NCI-H1436 treated with DMSO at 0.1 percent for 48 hours (cell line): ENCODE results near the gene EPB41L1.

Experiments used
- DNase-seq: peaks from one replicate; lab custom pipeline; 2025; lab: John Stamatoyannopoulos, UW

Gene EPB41L1

DNA sequence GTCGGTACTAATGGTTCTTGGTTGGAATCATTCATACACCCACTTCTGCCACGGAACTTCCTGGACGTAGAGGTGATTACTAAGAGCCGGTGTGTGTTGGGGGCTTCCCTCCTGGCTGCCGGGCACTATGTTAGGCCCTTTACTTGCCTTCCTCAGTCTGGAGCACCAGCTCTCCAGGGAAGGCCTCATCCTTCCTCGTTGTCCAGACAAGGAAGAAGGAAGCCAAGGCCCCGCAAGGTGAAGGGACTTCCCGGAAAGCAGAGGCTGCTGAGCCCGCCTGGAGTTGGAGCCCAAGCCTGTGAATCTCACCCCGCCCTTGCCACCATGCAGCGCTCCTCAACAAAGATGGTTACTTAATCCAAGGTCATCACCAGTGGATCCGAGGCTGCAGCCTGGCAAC lies 107.9 kb downstream of the EPB41L1 start:
- DNase-seq = no peak

DNA sequence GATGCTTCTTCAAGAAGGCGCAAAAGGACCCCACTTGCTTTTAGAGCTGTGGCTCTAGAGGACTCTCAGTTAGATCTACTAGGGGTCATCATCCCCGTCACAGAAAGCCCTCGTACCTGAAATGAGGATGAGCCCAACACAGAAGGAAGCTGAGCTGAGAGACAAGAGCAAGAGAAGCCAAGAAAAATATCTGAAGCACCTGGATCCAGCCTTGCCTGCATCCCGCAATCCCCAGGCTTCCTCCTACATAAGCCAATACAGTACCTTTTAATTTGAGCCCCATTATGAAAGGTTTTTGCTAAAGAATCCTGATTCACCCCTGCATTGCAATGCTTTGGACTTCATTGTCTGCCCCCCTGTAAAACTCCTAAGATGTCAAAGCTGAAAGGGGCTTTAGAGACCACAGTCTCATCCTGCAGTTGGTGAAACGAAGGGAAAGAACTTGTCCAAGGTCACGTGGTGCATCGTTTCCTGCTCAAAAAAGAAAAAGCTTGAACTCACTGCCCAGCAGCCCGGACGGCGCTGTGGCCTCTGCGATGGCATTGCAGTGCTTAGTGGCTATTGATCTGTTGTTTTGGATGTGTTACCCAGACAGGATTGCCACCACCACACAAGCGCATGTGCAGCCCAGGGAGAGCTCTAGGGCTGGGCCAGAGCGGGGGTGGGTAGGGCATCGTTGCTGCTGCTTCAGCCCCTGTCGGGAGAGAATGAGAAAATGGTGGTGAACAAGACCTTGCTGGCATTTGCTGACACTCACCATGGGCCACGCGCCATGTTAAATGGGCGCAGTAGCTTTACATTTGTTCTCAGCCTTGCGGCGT lies 110.1 kb downstream of the EPB41L1 start:
- DNase-seq = no peak

DNA sequence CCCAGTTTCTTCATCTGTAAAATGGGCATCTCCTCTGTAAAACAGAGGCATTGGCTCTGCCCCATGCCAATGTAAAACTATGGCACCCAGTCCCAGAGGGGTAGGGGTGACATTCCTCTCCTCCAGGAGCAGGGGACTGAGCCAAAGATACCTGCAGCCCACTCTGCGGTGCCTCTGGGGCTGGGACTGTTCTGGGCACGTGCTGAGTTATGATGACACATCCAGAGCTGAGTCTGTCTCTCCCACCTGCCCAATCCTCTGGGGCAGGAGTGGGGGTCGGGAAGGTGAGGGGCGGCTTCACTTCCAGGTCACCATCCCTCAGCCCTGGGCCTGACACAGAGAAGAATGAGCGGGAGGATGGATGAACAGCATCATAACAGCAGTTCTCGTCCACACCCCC lies 111.6 kb downstream of the EPB41L1 start:
- no peak for DNase-seq

DNA sequence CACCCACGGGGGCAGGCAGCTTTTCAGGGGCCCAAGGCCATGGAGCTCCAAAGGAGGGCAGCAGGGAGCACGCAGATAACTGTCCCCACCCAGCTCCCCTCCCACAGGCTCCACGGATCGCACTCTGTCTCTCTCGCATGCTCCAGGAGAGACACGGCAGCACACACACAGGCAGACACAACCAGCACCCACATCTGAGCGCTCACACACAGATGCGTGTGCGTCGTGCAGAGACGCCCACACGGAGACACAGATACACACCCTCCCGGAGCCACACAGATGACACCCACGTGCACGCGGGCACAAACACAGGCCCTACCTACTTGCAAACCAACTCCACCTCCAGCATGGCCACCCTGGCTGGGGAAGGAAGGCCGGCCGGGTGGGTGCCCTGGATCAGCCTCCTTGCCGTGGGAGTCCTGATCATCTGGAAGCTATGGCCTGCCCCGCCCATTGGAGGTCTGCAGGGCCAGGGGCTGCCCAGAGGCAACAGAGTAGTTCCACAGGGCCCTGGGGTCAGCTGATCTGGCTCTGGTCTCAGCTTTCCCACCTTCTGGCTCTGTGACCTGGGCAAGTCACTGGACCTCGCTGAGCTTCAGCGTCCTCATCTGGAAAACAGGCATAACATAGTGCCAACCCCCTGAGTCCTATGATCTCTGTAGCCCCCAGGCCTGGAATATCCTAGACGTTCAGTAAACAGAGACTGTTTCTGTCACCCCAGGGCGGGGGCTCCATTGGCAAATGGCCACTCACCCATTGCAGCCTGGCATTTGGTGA lies 113.3 kb downstream of the EPB41L1 start:
- no peak for DNase-seq

DNA sequence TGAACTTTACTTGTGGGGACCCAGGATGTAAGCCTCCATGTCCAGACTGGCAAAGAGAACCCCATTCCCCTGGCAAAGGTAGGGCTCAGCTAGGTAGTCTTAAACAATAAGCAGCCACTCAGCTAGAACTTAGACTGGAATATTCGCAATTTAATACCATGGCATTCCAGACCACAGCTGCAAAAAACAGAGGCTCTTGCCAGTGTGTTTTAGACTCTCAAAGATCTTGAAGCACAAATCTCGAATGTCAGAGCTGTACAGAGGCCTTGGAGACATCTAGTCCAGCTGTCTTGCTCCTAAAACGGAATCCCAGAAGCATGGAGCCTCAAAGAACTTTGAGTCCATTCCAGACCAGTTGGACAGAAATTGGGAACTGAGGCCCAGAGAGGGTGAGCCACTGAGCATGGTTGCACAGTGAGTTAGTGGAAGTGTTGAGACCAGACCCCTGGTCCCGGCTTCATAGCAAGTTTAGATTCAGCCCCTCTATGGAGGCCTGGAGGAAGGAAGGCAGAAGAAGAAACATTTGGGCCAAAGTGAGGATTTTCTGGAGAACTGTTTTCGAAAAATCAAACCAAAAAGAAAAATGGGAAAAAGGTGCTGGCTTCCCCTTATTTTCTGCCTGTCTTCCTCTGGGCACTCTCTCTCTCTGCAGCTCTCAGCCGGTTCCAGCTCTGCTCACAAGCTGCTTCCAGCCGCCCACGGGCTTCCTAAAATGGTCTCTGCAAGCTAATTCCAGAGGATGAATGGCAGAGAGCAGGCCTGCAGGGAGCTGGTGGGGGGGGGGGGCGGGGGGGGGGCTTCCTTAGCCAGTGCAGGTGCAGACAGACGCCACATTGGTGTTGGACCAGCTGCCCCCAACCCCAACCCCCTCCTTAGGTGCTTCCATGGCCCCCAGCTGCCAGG lies 114.2 kb downstream of the EPB41L1 start:
- no peak for DNase-seq

DNA sequence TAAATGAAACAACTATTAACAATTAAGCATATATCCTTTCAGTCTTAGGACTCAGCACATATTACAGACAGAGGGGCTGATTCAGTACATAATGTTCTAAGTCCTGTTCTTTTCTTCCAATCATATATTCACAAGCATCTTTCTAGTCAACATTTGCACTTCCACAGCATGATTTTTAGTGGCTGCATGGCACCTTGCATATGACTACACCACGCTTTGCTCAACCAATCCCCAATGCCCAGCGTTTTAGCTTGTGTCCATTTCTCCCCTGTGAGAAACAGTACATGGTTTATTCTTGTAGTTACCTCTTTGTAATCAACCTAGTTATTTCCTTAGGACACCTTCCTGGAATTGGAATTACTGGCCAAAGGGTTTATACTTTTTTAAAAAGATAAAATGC lies 115.0 kb downstream of the EPB41L1 start:
- no peak for DNase-seq

DNA sequence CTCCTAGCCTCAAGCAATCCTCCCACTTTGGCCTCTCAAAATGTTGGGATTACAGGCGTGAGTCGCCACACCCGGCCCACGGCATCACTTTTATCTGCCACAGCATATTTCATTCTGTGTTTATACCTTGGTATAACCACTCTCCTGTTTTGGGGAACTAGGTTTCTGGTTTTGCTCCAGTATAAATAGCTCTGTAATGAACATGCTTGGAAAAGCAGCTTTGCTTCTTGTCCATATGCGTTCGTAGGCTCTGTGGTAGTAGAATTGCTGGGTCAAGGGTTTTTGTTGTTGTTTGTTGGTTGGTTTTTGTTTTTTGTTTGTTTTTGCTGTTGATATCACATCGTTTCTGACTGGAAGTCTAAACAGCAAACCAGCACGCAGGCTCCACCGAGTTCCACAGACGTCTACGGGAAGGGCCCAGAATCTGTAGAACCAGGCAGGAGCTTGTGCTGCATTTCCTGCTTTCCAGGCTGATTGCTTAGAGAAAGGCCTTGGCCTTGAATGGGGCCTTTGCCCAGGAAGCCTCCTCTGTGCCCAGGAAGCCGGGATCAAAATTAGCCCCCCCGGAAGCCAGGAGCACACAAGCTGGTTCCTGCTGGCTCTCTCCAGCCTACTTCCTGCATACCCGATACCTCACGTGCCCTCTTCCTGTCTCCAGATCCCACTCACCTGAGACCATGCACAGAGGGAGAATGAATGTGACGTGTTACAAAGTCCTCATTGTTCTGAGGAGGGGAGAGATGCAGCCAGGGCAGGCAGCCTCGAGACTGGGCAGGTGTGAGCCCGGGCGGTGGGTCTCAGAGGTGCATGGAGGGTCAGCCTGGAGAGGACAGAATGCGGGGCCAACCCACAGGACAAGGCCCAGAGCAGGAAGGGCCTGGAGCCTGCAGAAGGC lies 116.5 kb downstream of the EPB41L1 start:
- DNase-seq = no peak

DNA sequence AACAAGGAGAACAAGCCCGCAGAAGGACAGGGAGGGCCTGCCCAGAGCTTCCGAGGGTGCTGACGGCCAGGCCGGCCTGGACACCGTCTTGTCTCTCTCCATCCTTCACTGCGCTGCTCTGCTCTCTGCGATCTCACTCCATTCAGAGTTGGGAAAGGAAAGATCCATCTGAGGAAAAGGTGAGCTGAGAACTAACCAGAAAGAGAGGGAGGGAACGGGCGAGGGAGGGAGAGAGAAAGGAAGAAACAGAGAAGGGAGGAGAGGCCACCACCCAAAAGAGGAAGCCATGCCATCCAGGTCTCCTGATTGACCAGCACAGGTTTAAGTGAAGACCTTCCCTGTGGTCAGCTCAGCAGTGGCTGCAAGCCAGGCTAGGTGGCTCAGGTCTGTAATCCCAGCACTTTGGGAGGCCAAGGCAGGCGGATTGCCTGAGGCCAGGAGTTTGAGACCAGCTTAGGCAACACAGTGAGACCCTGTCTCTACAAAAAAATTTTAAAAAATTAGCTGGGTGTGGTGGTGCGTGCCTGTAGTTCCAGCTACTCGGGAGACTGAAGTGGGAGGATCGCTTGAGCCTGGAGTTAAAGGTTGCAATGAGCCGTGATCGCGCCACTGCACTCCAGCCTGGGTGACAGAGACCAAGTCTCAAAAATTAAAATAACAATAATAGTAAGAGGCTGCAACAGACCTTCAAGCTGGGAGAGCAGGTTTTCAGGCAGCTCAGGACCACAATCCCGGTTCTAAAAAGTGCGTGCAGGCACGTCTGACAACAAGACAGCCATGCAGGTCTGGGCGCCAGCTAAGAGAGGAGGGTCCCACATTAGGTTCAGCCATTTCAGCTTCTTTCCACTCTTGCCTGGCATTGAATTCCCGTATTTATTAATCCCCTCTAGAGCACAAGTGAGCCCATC lies 117.4 kb downstream of the EPB41L1 start:
- no peak for DNase-seq

DNA sequence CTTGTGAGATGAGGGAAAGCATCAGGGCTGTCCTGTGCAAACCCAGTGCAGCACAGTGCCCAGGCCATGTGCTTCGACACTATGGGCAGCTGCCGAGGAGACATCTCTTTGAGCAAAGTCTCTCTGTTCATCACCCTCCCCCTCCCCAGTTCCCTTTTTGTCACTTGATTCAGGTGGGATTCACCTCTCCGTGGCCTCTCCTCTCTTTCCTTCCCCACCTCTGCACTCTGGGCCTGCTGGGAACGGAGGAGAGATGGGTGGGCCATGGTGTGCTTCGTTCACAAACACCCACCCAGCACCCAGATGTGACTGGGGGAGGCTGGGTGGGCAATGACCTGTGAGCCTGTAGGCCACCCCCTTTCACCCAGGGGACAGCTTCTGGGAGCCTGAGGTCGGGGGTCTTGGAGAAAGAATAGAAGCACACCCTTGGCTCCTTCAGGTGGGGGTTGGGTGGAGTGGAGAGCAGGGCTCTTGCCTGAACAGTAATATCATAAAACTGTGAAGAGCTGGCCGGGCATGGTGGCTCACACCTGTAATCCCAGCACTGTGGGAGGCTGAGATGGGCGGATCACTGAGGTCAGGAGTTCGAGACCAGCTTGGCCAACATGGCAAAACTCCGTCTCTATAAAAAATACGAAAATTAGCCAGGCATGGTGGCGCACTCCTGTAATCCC lies 118.1 kb downstream of the EPB41L1 start:
- no peak for DNase-seq

DNA sequence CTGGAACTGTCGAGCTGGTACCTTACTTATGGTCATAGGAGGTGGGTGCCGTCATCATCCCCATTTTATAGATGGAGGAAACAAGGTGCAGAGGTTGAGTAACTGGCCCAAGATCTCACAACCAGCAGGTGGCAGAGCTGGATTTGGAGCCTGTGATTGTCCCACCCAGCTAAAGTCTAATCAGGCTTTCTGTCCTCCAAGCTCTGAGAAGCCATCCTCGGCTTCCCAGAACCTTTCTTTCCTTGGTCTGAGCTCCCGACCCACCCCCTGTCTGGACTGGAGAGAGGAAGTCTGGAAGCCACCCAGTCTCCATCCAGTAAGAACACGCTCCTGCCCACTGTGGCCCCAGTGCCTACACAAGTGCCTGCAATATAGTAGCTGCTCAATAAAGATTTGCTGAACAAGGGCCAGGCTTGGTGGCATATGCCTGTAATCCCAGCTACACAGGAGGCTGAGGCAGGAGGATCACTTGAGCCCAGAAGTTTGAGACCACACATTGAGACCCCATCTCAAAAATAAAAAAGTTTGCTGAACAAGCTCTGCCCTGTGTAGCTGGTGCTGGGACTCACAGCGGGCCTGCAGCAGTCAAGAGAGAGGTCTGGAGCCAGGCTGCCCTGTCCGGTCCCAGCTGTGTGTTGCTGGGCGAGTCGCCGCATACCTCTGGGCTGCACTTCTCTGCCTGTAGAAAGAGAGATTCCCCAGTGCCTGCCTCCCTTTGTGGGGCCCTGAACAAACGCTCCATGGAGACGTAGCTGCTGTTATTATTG lies 119.1 kb downstream of the EPB41L1 start:
- DNase-seq = no peak

DNA sequence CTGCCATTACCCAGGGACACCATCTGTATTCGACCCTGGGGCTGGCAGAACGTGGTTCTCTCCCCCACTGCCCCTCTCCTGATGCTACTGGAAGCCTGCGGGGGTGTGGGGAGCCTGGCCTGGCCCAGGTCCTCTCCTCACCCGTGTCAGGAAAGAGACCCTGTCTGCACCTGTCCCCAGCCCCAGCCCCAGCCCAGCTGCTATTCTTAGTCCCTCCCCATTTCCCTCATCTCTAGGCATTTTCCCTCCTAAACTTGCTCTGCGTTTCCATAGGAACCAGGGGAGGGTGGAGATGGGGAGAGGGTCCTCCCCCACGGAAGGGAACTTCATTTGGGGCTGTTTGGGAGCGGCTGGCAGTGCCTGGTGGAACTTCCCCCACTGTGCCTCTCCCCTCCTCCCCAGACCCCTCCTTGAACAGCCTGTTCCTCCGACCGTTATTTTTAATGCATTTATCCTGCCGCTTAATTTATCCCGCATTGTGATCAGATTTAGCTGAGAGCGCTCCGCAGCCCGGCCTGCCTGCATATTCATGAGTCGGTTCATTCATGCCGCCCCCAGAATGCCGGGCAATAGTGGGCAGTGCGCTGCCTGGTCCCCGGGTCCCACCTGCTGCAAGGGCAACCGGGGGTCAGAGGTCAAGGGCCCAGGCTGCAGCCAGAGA lies 119.8 kb downstream of the EPB41L1 start:
- no peak for DNase-seq

DNA sequence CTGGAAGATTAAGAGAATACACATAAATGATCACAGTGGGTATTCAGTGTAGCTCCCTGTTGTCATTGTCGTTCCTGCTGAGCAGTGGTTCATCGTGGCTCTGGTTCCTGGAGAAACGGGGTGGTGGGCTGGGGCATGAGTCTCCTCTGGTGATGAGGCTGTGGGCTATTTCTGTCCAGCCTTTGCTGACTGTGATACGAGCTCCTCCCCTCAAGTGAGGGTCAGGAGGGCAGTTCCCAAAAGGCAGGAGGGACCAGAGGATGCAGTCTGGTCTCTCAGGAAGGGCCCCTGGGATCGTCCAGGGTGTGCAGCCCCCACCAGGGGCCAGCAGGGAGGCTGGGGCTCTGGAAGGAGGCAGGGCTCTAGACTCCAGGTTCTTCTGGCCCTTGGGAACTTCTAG lies 120.5 kb downstream of the EPB41L1 start:
- DNase-seq = no peak

DNA sequence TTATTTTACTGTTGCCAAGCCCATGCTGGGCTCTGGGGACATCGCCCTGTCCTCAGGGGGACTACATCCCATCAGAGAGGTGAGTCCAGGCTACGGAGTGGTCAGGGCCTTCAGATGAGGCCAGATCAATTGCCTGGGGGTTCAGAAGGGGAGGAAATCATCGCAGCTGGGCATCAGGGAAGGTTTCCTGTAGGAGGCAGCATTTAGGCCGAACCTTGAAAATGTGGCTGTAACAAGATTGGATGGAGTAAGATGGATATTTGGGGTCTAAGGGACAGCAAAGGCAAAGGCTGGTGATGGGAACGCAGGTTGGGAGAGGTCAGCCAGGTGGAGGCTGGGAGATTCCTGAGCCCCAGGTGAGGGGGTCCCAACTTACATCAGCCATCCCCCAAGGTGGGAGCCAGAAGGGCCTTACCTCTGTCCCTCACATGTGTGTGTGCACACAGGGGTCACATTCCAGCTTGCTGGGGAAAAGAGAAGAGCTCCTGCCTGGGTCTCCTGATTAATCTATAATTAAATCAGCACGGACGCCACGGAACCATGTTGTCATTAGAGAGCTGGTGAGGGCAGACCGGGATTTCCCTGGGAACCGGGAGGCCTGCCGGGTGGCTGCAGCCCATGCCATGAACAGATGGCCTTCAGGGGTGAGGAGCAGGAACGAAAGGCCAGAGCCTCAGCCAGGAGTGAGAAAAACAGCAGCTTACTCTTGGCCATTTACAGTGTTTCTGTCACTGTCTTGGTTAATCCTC lies 121.1 kb downstream of the EPB41L1 start:
- no peak for DNase-seq

DNA sequence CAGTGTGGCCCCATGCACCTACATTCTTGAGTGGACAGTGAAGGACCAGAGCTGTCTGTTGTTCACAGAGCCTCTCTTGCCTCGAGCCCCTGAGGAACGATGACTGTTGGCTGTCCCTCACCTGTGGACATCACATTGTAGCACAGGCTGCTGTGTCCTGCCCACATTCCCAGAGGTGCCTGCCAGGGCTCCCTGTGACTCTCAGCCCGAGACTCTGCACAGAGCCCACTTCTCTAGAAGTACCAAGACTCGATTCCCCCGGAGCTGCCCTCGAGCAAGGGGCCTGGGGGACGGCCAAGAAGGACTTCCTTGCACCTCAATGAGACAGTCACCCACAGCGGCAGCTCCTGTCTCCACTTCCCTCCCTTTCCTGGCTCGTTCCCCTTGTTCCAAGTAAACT lies 123.0 kb downstream of the EPB41L1 start:
- DNase-seq = no peak

DNA sequence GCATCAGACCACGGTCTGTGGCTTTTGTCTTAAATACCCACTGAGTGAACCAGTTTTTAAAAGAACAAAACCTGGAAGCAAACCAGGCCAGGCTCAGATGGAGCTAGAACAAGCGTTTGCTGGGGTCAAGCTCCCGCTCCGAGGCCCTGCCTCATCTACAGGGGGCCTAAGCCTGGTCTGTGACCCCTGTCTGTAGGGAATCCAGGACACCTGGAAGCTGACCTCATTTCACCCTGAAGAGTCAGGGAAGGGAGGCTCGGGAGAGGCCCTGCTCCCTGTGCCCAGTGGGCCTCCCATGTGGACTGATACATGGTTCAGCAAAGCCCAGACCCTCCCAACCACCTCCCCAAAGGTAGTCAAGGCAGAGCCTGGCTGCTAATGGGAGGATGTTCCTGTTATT lies 124.8 kb downstream of the EPB41L1 start:
- no peak for DNase-seq

DNA sequence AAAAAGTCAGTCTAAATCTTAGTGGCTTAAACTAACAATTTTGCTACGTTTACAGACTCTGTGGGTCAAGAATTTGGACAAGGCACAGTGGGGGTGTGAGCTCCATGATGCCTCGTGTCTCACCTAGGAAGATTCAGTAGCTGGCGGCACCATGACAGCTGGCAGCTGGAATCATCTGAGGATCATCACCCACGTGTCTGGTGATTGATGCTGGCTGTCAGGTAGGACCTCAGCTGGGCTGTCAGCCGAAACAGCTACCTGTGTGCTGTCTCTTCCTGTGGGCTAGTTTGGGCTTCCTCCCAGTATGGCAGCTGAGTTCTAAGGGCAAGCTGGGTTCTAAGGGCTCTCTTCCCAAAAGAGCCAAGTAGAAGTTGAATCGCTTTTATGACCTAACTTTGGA lies 125.2 kb downstream of the EPB41L1 start:
- DNase-seq = no peak

DNA sequence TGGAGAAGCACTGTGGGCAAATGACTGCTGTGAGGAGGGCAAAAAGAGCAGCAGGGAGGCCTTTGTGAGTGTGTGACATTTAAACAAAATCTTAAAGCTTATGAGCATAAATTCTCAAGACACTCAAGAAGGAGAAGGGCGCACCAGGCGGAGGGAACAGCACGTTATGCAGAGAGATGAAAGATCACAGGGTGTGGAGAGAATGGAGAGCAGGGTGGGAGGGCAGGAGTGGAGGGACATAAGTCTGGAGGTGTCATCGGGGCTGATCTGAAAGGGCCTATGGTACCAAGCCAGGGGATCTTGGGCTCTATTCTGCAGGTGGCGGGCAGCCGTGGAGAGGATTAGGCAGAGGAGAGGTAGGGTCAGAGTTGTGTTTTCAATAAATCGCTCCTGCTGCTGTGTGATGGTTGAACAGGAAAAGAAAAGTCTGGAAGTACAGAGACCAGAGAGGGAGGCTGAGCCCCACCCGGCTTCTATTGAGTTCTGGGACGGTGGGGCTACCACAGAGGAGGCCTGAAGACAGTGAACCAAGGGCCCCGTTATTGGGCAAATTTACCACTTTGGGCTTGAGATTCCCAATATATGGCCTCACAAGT lies 127.3 kb downstream of the EPB41L1 start:
- no peak for DNase-seq
